ENCODE measurements around the gene PGBD1.

PGBD1 gene, protein sequence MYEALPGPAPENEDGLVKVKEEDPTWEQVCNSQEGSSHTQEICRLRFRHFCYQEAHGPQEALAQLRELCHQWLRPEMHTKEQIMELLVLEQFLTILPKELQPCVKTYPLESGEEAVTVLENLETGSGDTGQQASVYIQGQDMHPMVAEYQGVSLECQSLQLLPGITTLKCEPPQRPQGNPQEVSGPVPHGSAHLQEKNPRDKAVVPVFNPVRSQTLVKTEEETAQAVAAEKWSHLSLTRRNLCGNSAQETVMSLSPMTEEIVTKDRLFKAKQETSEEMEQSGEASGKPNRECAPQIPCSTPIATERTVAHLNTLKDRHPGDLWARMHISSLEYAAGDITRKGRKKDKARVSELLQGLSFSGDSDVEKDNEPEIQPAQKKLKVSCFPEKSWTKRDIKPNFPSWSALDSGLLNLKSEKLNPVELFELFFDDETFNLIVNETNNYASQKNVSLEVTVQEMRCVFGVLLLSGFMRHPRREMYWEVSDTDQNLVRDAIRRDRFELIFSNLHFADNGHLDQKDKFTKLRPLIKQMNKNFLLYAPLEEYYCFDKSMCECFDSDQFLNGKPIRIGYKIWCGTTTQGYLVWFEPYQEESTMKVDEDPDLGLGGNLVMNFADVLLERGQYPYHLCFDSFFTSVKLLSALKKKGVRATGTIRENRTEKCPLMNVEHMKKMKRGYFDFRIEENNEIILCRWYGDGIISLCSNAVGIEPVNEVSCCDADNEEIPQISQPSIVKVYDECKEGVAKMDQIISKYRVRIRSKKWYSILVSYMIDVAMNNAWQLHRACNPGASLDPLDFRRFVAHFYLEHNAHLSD

GRCh38 chr6:28281288-28282064, at the start of gene PGBD1:
PGBD1 (plus strand) TSS chr6:28281572; CDS start chr6:28283814, 2,242 bp downstream.
- in situ Hi-C loops (cut with HindIII; ENCODE audit: low sequenced_read_pairs), result no loop called here

- in situ Hi-C loops (cut with HindIII; ENCODE audit: low sequenced_read_pairs), result no loop called here
Observed at GRCh38 chr6:28232785-28233184, 48.6 kb upstream of the PGBD1 start.

DNA sequence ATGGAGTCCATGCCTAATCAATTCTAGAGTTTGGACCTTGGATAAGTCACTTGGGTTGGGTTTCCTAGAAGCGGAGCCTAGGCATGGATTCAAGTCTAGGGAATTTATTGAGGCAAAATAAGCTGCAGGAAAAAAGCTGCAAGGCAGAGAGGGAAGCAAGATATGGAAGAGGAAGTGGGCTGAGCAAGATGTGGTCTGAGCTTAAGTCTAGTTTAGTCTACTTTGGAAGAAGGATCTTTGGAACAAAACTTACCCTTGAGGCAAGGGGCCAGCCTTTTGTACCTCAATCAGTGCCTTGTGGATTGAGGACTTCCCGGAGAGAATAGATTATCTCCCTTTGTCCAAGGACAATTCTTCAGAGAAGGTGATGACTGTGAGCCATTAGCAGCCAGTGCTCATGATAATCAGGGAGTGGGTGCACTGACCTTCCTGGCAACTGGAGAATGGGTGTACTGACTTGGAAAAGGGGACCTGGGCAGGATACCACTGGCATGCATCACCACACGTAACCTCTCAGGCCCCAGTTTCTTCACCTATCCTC, 45.4 kb upstream of the PGBD1 start:
- in situ Hi-C loops (cut with HindIII; ENCODE audit: low sequenced_read_pairs), result no loop called here

GRCh38 chr6:28239636-28240035, 41.7 kb upstream of the PGBD1 start:
- in situ Hi-C loops (cut with HindIII; ENCODE audit: low sequenced_read_pairs), result no loop called here

- in situ Hi-C loops (cut with HindIII; ENCODE audit: low sequenced_read_pairs), result no loop called here
Observed at GRCh38 chr6:28240471-28240870, 40.9 kb upstream of the PGBD1 start.

- in situ Hi-C loops (cut with HindIII; ENCODE audit: low sequenced_read_pairs), result no loop called here
Observed at GRCh38 chr6:28243946-28244345, 37.4 kb upstream of the PGBD1 start.

DNA sequence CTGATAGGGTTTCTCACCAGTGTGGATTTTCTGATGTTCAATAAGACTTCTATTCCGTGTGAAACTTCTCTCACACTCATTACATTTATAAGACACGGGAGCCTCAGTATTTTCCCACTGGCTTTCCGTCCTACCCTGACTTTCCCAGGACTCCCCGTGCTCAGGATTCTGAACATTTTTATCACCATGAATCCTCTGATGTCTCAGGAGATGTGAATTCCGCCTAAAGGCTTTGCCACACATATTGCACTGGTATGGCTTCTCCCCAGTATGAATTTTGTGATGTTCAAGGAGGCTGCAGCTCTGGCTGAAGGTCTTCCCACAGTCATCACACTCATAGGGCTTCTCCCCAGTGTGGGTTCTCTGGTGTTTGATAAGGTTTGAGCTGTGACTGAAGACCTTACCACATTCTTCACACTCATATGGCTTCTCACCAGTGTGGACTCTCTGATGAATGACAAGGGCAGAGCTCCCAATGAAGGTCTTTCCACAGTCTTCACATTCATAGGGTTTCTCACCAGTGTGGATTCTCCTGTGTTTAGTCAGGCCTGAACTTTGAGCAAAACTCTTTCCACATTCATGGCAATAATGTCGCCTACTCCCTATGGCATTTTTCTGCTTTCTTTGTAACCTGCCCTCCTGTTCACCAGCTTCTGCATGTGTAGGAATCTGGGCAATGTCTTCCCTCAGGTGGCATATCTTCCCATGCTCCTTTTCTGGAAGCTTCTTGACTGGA, 36.0 kb upstream of the PGBD1 start:
- in situ Hi-C loops (cut with HindIII; ENCODE audit: low sequenced_read_pairs), result no loop called here

DNA sequence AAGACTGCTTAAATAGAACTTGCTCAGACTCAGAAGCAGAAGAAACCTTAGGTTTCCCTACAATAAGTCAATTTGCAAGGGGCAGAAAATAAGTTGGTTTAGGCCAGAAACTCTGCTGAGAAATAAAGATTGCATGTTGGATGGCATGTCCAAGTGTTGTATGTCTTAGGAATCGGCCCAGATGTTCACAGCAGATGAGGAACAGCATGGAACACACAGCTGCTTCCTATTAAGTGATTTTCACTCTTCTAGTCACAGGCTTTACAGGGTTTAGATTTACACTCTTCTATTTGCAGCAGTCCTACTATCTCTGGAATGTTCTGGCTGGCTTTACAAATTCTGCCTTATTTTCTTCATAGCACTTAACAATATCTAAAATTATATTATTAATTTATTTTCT, 32.5 kb upstream of the PGBD1 start:
- in situ Hi-C loops (cut with HindIII; ENCODE audit: low sequenced_read_pairs), result no loop called here

DNA sequence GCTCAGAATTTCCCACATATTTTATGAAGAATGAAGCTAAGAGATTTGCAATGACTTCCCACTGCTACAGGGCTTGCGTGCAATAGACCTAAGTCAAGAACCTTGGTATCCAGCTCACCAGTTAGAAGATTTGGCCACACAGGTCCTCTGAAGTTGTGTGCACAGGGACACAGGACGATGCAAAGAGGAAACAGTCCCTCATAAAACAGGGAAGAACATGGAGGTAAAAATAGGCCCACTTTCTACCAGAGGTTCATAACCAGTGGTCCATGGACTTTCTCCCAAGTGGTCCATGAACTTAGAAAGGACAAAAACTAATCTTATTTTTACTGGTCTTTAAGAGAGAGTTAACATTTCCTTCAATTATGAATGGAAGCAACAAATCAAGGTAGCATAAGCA, 30.6 kb upstream of the PGBD1 start:
- in situ Hi-C loops (cut with HindIII; ENCODE audit: low sequenced_read_pairs), result loop anchor here (5.0 kb wide), 1 partner anchor 132 kb away; no protein-coding TSS in a partner anchor

- in situ Hi-C loops (cut with HindIII; ENCODE audit: low sequenced_read_pairs), result loop anchor here (5.0 kb wide), 1 partner anchor 131 kb away; no protein-coding TSS in a partner anchor
Observed at GRCh38 chr6:28251661-28252008, 29.7 kb upstream of the PGBD1 start.

DNA sequence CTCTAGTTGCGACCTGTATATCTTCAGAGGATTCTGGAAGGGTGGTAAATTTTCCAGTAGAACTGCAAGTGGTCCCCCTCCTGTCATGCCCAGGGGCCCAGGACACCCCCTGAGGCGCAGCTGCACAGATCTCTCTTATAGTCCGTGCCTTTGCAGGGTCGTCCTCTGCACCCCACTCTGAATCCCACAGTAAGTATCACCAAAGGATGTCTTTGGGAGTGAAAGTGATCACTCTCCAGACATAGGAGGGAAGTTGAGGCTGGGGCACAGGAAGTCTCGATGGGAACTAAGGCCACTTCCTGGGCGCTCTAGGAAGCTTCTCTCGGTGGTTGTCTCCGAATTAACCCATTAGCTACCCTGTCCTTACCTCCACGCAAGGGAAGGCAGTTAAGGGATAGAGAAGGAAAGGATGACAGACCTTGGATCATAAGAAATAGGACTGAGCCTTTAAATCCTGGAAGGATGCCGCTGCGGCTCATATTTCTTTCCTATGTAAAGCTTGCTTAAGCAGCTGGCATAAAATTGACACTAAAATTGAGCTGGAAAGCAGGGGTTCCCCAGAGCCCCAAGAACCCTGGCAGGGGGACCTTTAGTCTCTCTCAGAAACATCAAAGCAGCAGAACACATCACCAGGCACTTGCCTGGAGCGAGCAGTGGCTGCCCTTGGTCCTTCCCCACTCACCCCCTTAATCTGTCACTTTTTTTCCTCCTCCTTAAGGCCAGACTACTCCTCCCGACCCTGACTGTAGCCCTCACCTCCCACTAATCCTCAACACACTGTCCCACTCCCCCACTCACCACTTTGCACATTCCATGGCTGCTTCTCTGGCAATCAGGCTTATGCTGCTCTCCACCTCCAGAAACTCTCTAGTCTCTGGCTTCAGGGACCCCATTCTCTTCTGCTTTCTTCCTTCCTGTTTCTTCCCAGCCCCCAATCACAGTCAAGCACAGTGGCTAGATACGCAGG, 29.1 kb upstream of the PGBD1 start, which contains the start of gene ZKSCAN4:
ZKSCAN4 (minus strand) TSS at position 261 of the 967 bp plus-strand sequence. CDS start 289 bp downstream, outside the sequence.
- in situ Hi-C loops (cut with HindIII; ENCODE audit: low sequenced_read_pairs), result loop anchor here (5.0 kb wide), 1 partner anchor 130 kb away; no protein-coding TSS in a partner anchor

GRCh38 chr6:28254121-28254519, 27.3 kb upstream of the PGBD1 start:
- in situ Hi-C loops (cut with HindIII; ENCODE audit: low sequenced_read_pairs), result loop anchor here (5.0 kb wide), 1 partner anchor 128 kb away; no protein-coding TSS in a partner anchor

GRCh38 chr6:28257042-28257441, 24.3 kb upstream of the PGBD1 start:
- in situ Hi-C loops (cut with HindIII; ENCODE audit: low sequenced_read_pairs), result no loop called here

DNA sequence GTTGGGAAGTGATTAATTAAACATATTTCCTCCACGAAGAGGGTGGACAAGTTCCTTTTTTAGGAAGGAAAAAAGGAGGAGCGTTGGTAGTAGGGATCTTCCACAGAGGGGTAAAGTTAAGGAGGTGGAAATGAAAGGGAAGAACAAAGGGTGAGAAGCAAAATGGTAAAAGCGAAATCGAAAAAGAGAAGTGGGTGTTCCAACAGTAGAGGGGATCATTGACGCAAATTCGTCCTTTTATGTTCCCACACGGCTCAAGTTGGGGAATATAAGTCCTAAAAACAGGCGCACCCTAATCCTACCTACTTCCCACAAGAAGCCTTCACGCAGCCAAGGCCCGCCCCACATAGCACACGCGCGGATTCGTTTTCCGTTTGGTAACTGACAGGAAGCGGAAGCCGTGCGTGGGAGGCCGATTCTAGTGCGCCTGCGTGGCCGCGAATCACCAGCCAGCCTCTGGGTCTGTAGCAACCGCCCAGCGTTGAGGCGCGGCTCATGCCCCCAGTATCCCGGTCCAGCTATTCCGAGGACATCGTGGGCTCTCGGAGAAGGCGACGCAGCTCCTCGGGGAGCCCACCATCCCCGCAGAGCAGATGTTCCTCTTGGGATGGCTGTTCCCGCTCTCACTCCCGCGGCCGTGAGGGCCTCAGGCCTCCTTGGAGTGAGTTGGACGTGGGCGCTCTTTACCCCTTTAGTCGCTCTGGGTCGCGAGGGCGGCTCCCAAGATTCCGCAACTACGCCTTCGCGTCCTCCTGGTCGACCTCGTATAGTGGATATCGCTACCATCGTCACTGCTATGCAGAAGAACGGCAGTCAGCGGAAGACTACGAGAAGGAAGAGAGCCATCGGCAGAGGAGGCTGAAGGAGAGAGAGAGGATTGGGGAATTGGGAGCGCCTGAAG, 22.2 kb upstream of the PGBD1 start, which contains the start of gene NKAPL:
NKAPL (plus strand) TSS at position 421 of the 901 bp plus-strand sequence; CDS start at position 496, 75 bp downstream.
- in situ Hi-C loops (cut with HindIII; ENCODE audit: low sequenced_read_pairs), result no loop called here

DNA sequence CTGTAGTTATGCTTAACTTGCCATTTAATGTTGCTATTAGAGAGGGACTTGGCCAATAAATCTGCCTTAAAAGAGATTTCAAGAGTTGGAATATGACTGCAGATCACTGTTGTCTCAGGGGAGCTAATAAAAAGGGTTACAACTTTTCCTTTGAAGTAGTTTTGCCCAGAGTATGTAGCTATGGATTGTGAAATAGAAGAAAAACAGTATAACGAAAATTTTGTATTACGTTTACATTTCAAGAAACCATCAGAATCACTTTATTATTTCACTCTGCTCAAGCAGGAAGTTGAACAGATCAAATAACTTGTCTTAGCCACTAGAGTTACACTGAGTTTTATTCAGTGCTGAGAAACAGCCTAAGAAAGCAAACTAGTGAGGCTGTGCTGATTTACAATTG, 17.4 kb upstream of the PGBD1 start:
- in situ Hi-C loops (cut with HindIII; ENCODE audit: low sequenced_read_pairs), result no loop called here

- in situ Hi-C loops (cut with HindIII; ENCODE audit: low sequenced_read_pairs), result no loop called here
Observed at GRCh38 chr6:28264834-28265401, 16.5 kb upstream of the PGBD1 start.

GRCh38 chr6:28266563-28266961, 14.8 kb upstream of the PGBD1 start:
- in situ Hi-C loops (cut with HindIII; ENCODE audit: low sequenced_read_pairs), result no loop called here
